DMS153 treated with DMSO at 0.1 percent for 48 hours (cell line): ENCODE measurements around the gene COX11.

Experiments
- DNase-seq: peaks from one replicate; lab custom pipeline; 2025; ENCODE audit not compliant: unreplicated experiment; lab: John Stamatoyannopoulos, UW

The COX11 gene

DNA sequence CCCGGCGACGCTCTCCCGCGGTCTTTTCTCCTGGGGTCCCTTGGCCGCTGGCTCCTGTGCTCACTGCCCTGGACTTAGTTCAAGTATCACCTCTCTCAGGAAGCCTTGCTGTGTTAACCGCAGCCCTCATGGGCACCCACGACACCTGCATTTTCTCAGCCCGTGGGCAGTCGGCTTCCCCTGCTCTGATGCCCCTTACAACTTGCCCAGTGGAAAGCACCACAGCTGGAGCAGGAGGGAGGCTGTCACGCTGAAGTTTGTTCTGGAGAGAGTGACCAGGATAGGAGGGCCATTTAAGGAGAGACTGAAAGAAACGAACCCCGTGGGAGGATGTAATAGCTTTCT, 506 bp upstream of the COX11 start:
- no peak for DNase-seq

DNA sequence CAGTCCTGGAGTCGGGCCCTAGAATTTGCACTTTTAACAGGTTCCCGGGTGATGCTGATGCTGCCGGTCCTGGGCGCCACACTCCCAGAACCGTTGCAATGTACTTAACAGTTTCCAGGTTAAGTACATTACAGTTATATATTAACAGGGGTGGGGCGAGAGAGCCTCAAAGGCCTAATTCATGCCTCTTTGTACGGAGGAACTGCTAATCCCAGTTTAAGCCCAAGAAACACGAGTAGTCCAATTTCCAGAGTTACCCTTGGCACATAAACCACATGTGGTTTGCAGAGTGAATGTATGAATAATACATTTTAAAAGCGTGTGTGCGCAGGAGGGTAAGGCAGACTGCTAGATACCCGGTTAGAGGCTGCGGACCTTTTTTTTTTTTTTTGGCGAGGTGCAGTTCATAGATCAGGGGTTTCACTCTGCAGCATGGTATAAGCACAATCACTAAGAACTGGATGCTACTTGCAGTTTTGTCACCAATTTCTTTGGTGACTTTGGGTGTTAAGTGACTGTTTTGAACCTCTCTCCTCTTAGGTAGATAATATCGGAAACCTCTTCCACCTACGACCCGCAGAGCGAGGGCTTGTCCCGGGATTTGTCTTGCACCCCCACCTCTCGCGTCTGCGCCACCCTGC, 713 bp downstream of the COX11 start:
- no peak for DNase-seq

DNA sequence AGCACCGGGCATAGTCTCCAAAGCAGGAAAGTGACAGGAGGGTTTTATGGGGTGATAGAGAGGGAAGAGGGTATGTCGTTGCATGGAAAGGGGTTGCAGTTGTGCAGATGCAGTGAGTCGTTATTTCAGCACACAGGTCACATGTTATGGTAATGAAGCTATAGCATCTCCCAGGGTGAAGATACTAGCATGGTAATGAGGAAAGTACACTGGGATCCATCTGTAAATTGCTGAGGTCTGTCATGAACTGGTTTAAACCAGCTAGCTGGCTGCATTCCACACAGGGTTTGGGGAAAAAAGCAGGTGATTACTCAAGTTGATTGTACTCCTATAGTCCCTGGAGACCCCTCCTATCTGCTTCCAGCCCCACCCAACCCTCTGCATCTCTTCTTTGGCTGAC, 11.7 kb downstream of the COX11 start:
- no peak for DNase-seq

DNA sequence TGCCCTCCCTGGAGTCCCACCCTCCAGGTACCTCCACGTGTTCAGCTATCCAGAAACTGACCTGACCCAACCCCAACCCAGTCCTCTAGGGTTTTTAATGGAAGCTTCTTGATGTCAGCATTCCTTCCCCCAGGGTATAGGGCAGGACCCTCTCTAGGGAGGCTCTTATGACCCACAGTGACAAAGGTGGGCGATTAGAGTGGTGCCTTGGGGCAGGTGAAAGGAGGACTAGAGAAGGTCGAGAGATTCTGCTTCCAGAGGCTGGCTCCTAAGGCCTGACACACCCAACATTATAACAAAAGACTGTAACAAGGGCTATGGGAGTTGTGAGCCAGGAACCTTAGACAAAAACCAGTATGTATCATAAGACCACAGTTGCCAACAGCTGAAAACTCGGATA, 17.2 kb downstream of the COX11 start:
- DNase-seq: no peak

DNA sequence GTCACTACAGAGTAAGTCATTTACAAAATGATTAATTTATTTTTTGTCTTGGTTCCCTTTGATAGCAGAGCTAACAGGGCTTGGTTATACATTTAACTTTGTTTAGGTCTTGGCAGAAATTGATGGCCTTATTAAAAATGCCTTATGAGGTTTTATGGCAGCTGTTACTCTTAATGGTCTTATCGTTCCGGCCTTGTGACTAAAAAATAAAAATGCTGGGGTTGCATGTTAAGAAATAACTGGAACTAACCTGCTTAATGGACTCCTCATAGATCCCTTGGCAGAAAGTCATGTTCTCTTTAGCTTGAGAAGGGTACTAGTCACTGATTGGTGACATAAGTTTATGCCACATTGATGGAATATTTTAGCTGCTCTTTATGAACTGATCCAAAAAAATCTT, 18.3 kb downstream of the COX11 start:
- no peak for DNase-seq

DNA sequence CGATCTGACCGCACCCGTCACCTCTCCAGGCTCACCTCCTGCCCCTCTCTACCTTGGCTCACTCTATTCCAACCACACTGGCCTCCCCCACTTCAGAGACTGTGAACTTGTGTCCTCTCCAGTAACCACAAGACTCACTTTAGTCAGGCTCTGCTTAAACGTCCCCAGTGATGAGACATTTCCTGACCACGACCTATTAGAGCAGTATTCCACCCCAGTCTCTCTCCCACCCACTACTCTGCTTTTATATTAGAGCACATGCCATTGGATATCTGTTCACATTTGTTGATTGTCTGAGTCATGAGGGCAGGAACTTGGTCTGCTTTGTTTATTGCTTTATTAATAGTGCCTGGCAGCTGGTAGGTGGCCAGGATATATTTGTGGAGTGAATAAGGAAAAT, 20.1 kb downstream of the COX11 start:
- no peak for DNase-seq

DNA sequence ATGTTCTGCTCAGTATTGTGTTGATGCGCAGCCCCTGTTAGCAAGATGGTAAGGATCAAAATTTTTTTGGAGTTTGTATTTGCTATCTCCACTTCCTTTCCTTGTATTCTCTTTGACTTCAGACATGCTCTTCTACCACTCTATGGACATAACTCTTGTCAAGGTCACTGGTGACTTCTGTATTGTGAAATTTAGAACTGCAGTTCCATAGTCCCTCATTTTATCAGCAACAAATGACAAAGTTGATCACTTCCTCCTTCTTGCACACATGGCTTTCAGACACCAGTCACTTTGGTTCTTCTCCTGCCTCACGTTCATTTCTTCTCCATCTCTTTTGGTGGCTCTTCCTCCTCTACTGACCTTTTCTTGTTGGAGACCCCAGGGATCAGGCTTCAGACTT, 21.1 kb downstream of the COX11 start:
- DNase-seq: no peak

DNA sequence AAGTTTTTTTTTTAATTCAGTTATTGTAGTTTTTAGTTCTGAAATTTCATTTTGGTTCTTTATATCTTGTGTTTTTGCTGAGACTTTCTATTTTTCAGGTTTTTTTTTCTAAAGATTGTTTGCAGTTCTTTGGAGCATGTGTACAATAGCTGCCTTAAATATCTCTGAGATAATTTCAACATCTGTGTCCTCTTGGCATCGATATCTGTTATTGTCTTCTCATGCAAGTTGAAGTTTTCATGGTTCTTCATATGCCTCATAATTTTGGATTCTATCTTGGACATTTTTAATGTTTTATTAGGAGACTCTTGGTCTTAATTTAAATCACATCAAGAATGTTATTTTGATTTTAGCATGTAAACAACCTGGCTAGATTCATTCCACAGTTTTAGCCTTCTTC, 22.8 kb downstream of the COX11 start:
- no peak for DNase-seq

DNA sequence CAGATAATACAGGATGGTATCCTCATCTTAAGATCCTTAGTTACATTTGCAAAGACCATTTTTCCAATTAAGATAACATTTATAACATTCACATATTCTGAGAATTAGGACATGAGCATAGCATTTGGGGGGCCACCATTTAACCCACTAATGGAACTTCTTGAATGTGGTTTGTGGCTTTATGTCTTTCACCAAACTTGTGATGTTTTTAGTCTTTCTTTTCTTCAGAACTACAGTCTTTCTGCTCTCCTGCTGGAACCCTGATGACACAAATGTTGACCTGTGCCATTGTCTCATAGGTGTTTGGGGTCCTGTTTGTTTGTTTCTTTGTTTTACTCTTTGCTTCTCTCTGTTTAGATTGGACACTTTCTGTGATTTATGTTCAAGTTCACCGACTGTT, 23.2 kb downstream of the COX11 start:
- DNase-seq: no peak

DNA sequence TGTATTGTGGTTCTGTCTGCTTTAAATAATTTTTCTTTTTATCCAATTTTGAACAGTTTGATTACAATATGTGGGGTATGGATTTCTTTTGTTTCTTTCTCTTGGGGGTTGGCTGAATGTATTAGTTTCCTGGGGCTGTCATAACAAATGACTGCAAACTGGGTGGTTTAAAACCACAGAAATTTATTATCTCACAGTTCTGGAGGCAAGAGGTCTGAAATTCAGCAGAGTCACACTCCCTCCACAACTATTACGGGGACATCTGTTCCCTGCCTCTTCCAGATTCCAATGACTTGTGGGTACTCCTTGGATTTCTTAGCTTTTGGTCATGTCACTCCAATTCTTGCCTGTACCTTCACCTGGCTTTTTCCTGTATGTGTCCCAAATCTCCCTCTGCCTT, 23.7 kb downstream of the COX11 start:
- no peak for DNase-seq

DNA sequence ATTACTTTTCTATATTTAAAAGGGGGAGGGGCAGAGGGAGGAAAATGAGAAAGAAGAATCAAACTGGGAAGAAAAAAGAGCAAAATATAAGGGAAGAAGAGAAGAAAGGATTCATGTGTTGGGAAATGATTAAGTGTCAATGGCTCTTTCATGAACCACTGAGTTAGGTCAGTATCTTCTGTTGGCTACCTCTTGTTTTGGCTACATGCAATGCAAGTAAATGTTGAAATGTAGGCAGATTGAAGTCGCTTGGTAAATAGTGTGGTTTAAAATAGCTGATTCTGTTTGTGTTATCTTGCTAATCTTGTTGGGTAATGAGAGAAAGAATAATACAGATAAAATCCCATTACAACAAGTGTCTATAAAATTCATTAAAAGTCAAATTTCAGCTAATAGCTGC, 27.2 kb downstream of the COX11 start:
- no peak for DNase-seq

DNA sequence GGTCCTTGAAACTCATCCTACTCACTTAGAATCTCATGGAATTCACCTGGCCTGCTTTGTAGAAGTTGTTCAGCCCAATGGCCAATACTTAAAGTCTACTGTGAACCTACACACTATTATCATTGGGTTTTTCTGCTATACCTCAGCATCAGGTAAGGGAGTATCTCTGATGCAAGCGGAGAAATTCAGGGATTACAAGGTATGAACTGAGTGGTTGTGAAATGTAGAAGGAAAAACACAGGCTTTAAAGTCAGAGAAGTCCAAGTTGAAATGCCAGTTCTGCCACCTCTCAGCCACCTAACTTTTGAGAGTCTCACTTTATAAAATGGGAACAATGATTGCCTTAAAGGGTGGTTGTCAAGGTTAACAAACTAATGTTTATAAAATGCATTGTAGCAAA, 31.0 kb downstream of the COX11 start:
- no peak for DNase-seq

DNA sequence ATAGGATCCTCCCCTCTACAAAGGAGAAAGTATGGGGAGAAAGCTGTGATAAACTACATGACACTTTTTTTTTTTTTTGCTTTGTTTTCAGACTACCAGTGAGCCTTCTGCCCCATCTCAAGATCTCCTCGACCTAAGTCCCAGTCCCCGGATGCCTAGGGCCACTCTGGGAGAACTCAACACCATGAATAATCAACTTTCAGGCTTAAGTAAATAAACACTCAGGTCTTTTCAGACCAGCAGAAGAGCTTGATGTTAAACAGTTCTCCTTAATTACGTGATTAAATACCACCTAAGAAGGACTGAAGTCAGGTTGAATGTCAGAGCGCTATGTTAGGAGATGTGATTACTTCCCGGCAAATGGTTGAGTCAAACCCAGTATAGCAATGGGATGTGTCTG, 31.4 kb downstream of the COX11 start:
- DNase-seq: no peak

DNA sequence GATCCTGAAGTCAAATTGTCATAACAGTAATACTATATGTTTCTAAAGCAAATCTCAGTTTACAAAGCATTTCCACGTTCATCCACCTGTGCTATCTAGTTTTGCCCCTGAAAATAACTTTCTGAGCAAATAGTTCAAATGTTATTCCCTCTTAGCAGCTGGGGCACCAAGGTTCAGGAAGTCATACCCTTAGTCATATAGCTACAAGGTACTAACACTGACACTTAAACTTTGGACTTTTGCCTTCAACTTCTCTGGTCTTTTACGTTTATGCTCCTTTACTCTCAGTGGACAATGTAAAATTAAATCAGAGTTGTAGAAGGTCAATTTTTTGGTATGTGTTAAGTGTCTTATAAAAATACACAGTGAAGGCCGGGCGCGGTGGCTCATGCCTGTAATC, 33.0 kb downstream of the COX11 start:
- DNase-seq: no peak

DNA sequence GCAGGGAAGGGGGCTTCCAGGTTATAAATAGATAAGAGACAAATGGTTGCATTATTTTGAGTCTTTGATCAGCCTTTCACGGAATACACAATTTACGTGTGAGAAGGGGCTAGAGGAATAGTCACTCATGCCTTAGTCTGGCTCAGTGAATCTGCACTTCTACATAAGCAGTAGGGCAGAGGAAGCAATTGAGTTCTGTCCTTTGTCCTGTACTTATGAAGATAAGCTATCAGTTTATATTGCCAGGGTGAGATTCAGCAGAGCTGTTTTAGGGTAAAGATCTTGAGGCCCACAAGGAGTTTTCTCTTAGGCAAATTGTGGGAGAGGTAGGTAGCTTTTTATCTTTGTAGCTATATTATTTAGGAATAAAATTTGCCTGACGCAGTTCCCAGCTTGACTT, 34.5 kb downstream of the COX11 start:
- DNase-seq: no peak

DNA sequence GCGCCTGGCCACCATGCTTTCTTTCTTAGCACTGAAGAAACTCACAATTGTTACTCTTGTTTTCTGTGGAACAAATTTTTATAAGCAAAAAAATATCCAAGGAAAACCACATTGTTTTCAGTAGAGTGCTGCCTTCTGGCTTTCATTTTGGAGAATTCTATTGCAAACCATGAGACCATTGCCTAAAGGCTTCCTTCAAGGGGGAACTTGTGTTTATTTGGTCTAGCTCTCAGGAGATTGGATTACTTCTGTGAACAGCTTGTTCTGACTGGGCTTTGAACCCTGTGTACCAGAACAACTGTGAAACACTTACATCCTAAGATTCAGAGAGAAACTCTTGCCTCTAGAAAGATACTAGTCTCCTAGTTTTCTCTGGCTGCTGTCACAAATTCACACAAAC, 35.7 kb downstream of the COX11 start:
- DNase-seq: no peak

DNA sequence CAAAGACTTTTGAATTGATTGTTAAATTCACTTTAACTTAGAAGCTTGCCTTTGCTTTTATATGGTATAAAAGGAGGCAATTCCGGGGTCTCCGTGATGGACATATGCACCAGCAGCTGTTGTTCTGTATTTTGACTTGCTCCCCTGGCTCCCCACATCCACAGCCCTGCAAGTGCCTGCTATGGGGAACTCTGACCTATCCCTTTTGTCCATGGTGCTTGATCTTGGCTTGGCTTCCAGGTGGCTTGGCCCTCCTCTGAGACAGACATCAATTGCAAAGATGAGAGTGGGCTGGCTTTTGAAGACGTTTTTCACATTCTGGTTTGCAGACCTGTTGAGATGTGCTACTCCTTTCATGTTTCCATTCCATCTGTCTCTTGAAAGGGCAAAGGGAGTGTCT, 40.9 kb downstream of the COX11 start:
- DNase-seq: no peak

DNA sequence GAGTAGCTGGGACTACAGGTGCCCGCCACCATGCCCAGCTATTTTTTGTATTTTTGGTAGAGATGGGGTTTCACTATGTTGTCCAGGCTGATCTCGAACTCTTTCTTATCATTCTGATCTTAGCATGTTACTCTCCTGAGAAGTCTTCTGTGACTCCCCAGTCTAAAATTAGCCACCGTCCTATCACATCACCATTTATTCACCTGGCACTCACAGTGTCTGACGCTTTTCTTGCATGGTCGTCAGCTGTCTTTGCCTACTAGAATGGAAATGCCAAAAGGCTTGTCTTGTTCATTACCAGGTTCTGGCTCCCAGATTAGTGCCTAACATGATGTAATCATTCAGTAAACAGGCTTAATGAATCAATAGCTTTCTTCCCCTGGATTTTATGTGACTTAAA, 44.0 kb downstream of the COX11 start:
- no peak for DNase-seq

DNA sequence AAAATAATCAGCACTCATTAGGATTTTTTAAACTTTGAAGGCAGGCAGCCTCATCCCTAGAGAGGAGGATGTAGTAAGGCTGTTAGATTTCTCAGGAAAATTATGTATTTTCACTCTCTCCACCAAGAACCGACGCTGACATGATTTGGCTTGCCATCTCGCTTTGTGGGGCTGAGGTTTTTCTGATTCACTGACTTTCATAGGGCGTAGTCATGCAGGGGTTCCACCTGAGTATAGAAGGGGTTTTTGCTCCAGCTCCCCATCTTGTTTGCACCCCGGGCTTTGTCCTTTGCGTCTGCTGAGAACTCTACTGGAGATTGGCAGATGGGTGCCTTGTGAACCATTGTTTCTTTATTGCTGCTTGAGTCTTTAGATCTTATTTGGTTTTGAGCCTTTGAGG, 47.6 kb downstream of the COX11 start:
- DNase-seq: no peak

DNA sequence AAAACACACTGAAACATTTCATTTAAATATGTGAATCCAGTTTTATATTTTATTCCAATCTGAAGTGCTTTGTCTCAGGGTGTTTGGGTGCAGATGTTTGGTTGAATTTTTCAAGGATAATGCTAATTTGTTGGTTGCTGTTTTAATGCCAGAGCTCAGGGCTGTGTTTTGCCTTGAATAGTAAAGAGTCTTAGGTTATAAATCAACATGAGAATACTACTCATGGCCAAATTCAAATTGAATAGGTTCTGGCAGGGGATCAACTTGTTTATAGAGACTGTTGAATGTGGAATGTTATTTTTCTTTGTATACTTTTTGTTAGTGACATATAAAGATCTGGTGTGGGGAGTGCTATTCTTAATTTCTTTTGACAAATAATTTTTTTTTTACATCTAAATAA, 49.0 kb downstream of the COX11 start:
- no peak for DNase-seq

DNA sequence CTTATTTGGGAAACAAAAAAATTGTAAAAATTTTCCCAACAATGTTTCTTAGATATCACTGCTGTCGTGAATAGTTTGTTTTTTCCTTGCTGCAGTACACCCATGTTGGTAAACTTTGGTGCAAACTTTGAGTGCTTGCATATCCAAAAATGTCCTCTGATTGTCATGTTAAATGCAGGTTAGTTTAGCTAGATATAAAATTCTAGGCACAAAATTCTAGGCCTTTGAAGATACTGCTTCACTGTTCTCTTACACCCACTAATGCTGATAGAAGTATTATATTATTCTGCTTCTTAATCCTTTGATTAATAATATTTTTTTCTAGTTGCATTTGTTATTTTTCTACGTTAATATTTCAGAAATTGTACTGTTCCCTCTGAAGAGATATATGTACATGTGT, 51.7 kb downstream of the COX11 start:
- DNase-seq: no peak
